Measurements from ENCODE around the gene ZNF662.

The ZNF662 gene

GRCh38 chr3:42894698-42895579 is 11.0 kb upstream of the ZNF662 start:
- no peak overlapping the region for H3K27ac ChIP-seq (ENCODE audit: low read depth, low read length)
- no peak overlapping the region for H3K9ac ChIP-seq (ENCODE audit: low read length)
- H3K4me3 ChIP-seq (ENCODE audit: low read length): no peak overlapping the region
- H3K4me1 ChIP-seq (ENCODE audit: control insufficient read depth, insufficient read depth, low read length): no peaks in the 10 kb centered on the region
- H3K36me3 ChIP-seq (ENCODE audit: control insufficient read depth, insufficient read depth, low read length): no peaks in the 10 kb centered on the region
- H3K27me3 ChIP-seq (ENCODE audit: control insufficient read depth, insufficient read depth, low read length): no peaks in the 10 kb centered on the region

DNA sequence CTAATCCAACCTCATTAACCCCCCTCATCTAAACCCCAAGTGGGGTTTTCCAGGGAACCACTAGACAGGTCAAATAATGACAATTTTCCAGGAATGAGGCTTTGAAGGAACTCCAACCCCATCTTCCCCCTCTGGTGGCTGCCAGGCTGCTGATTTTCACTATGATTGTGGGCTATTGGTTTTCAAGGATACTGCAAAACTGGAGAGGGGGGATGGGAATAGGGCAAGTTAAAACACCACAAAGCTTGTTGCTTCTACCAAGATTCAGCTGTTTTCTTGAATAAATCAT is 10.4 kb upstream of the ZNF662 start:
- Histone ChIP-seq H3K27me3 (ENCODE audit: control insufficient read depth, insufficient read depth, low read length) (no peaks in the 10 kb centered on the region), H3K36me3 (ENCODE audit: control insufficient read depth, insufficient read depth, low read length) (no peaks in the 10 kb centered on the region), H3K4me3 (ENCODE audit: low read length) (no peak overlapping the region), H3K9ac (ENCODE audit: low read length) (no peak overlapping the region), H3K4me1 (ENCODE audit: control insufficient read depth, insufficient read depth, low read length) (no peaks in the 10 kb centered on the region), H3K27ac (ENCODE audit: low read depth, low read length) (no peak overlapping the region)

- no peaks in the 10 kb centered on the region for H3K27me3 ChIP-seq (ENCODE audit: control insufficient read depth, insufficient read depth, low read length)
- no peaks in the 10 kb centered on the region for H3K36me3 ChIP-seq (ENCODE audit: control insufficient read depth, insufficient read depth, low read length)
- H3K9ac ChIP-seq (ENCODE audit: low read length): no peak overlapping the region
- H3K4me1 ChIP-seq (ENCODE audit: control insufficient read depth, insufficient read depth, low read length): no peaks in the 10 kb centered on the region
- no peak overlapping the region for H3K27ac ChIP-seq (ENCODE audit: low read depth, low read length)
- H3K4me3 ChIP-seq (ENCODE audit: low read length): no peak overlapping the region
Measured at GRCh38 chr3:42898896-42899675, 6.9 kb upstream of the ZNF662 start.

- H3K27me3 ChIP-seq (ENCODE audit: control insufficient read depth, insufficient read depth, low read length): no peaks in the 10 kb centered on the region
- no peak overlapping the region for H3K4me3 ChIP-seq (ENCODE audit: low read length)
- no peaks in the 10 kb centered on the region for H3K4me1 ChIP-seq (ENCODE audit: control insufficient read depth, insufficient read depth, low read length)
- no peak overlapping the region for H3K9ac ChIP-seq (ENCODE audit: low read length)
- no peak overlapping the region for H3K27ac ChIP-seq (ENCODE audit: low read depth, low read length)
- H3K36me3 ChIP-seq (ENCODE audit: control insufficient read depth, insufficient read depth, low read length): no peaks in the 10 kb centered on the region
Measured at GRCh38 chr3:42900226-42901072, 5.5 kb upstream of the ZNF662 start.

DNA sequence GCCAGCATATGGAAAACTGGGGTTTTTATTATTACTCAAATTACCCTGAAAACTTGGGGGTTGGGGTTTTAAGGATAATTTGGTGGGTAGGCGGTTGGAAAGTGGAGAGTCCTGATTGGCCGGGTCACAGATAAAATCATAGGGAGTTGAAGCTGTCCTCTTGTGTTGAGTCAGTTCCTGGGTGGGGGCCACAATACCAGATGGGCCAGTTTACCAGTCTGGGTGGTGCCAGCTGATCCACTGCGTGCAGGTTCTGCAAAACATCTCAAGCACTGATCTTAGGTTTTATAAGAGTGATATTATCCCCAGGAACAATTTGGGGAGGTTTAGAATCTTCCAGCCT is 4.9 kb upstream of the ZNF662 start:
- Histone ChIP-seq H3K9ac (ENCODE audit: low read length) (no peak overlapping the region), H3K27ac (ENCODE audit: low read depth, low read length) (no peak overlapping the region)

GRCh38 chr3:42902257-42902656 is 3.7 kb upstream of the ZNF662 start:
- H3K9ac ChIP-seq (ENCODE audit: low read length): no peak overlapping the region
- no peak overlapping the region for H3K4me3 ChIP-seq (ENCODE audit: low read length)
- H3K27me3 ChIP-seq (ENCODE audit: control insufficient read depth, insufficient read depth, low read length): peaks cover 2% of the 10 kb centered on the region
- H3K36me3 ChIP-seq (ENCODE audit: control insufficient read depth, insufficient read depth, low read length): no peaks in the 10 kb centered on the region
- H3K4me1 ChIP-seq (ENCODE audit: control insufficient read depth, insufficient read depth, low read length): peaks cover 6% of the 10 kb centered on the region
- no peak overlapping the region for H3K27ac ChIP-seq (ENCODE audit: low read depth, low read length)

More for the DNA sequence above, 4.9 kb upstream of the ZNF662 start:
- H3K4me3 ChIP-seq (ENCODE audit: low read length): no peak overlapping the region
- H3K36me3 ChIP-seq (ENCODE audit: control insufficient read depth, insufficient read depth, low read length): no peaks in the 10 kb centered on the region
- no peaks in the 10 kb centered on the region for H3K4me1 ChIP-seq (ENCODE audit: control insufficient read depth, insufficient read depth, low read length)
- H3K27me3 ChIP-seq (ENCODE audit: control insufficient read depth, insufficient read depth, low read length): peaks cover 2% of the 10 kb centered on the region

DNA sequence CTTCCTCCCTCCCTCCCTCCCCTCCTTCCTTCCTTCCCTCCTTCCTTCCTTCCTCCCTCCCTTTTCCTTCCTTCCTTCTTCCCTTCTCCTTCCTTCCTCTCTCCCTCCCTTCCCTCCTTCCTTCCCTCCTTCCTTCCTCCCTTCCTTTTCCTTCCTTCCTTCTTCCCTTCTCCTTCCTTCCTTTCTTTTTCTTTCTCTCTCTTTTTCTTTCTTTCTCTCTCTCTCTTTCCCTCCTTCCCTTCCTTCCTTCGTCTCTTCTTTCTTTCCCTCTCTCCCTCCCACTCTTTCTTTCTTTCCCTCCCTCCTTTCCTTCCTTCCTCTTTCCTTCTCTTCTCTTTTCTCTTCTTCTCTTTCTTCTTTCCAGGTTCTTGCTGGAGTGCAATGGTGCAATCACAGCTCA is 1.9 kb upstream of the ZNF662 start:
- H3K4me1 ChIP-seq (ENCODE audit: control insufficient read depth, insufficient read depth, low read length): peaks cover 6% of the 10 kb centered on the region
- no peaks in the 10 kb centered on the region for H3K36me3 ChIP-seq (ENCODE audit: control insufficient read depth, insufficient read depth, low read length)
- H3K27me3 ChIP-seq (ENCODE audit: control insufficient read depth, insufficient read depth, low read length): peaks cover 2% of the 10 kb centered on the region
- no peak overlapping the region for H3K4me3 ChIP-seq (ENCODE audit: low read length)
- H3K9ac ChIP-seq (ENCODE audit: low read length): no peak overlapping the region
- H3K27ac ChIP-seq (ENCODE audit: low read depth, low read length): no peak overlapping the region

- Histone ChIP-seq H3K9ac (ENCODE audit: low read length) (peak overlapping the region; percentile 47), H3K4me1 (ENCODE audit: control insufficient read depth, insufficient read depth, low read length) (peaks cover 6% of the 10 kb centered on the region), H3K36me3 (ENCODE audit: control insufficient read depth, insufficient read depth, low read length) (peaks cover 3% of the 10 kb centered on the region), H3K4me3 (ENCODE audit: low read length) (peak overlapping the region; percentile 71), H3K27me3 (ENCODE audit: control insufficient read depth, insufficient read depth, low read length) (peaks cover 2% of the 10 kb centered on the region), H3K27ac (ENCODE audit: low read depth, low read length) (peak overlapping the region; percentile 68)
Measured at GRCh38 chr3:42905740-42906069, 237 bp upstream of the ZNF662 start.

GRCh38 chr3:42906848-42907183 is 874 bp downstream of the ZNF662 start:
- H3K9ac ChIP-seq (ENCODE audit: low read length): no peak overlapping the region
- peak overlapping the region; percentile 68 for H3K27ac ChIP-seq (ENCODE audit: low read depth, low read length)
- H3K4me1 ChIP-seq (ENCODE audit: control insufficient read depth, insufficient read depth, low read length): peaks cover 6% of the 10 kb centered on the region
- peaks cover 2% of the 10 kb centered on the region for H3K27me3 ChIP-seq (ENCODE audit: control insufficient read depth, insufficient read depth, low read length)
- H3K36me3 ChIP-seq (ENCODE audit: control insufficient read depth, insufficient read depth, low read length): peaks cover 10% of the 10 kb centered on the region
- peak overlapping the region; percentile 71 for H3K4me3 ChIP-seq (ENCODE audit: low read length)

GRCh38 chr3:42908675-42909074 is 2.7 kb downstream of the ZNF662 start:
- H3K27ac ChIP-seq (ENCODE audit: low read depth, low read length): no peak overlapping the region
- H3K36me3 ChIP-seq (ENCODE audit: control insufficient read depth, insufficient read depth, low read length): peaks cover 12% of the 10 kb centered on the region
- peaks cover 6% of the 10 kb centered on the region for H3K4me1 ChIP-seq (ENCODE audit: control insufficient read depth, insufficient read depth, low read length)
- H3K9ac ChIP-seq (ENCODE audit: low read length): no peak overlapping the region
- no peak overlapping the region for H3K4me3 ChIP-seq (ENCODE audit: low read length)
- H3K27me3 ChIP-seq (ENCODE audit: control insufficient read depth, insufficient read depth, low read length): peaks cover 2% of the 10 kb centered on the region

DNA sequence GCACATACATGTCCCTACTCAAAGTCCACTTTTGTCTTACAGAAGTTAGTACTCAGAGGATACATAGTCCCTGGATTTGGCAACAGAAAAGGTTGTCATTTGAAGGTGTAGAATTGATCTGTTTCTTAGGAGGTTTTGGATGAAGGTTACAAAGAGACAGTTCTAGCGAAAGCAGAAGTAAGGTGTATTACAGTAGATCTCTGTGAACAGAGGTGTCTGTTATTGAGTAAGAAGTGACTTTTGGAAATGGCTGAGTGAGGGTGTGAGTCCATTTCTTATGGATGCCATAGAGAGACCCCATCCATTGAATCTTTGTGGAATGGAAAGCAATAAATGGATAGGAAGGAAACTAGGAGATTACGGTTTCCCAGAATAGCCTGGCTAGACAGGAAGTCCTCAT is 5.6 kb downstream of the ZNF662 start:
- no peaks in the 10 kb centered on the region for H3K27me3 ChIP-seq (ENCODE audit: control insufficient read depth, insufficient read depth, low read length)
- no peak overlapping the region for H3K9ac ChIP-seq (ENCODE audit: low read length)
- H3K4me3 ChIP-seq (ENCODE audit: low read length): no peak overlapping the region
- H3K36me3 ChIP-seq (ENCODE audit: control insufficient read depth, insufficient read depth, low read length): peaks cover 27% of the 10 kb centered on the region
- H3K27ac ChIP-seq (ENCODE audit: low read depth, low read length): no peak overlapping the region
- H3K4me1 ChIP-seq (ENCODE audit: control insufficient read depth, insufficient read depth, low read length): peaks cover 6% of the 10 kb centered on the region

- no peaks in the 10 kb centered on the region for H3K4me1 ChIP-seq (ENCODE audit: control insufficient read depth, insufficient read depth, low read length)
- no peak overlapping the region for H3K9ac ChIP-seq (ENCODE audit: low read length)
- H3K27ac ChIP-seq (ENCODE audit: low read depth, low read length): no peak overlapping the region
- H3K27me3 ChIP-seq (ENCODE audit: control insufficient read depth, insufficient read depth, low read length): no peaks in the 10 kb centered on the region
- H3K36me3 ChIP-seq (ENCODE audit: control insufficient read depth, insufficient read depth, low read length): peaks cover 27% of the 10 kb centered on the region
- no peak overlapping the region for H3K4me3 ChIP-seq (ENCODE audit: low read length)
Measured at GRCh38 chr3:42914771-42915515, 9.0 kb downstream of the ZNF662 start.

All from rectal smooth muscle tissue (tissue), 1 donor.